Transverse colon (tissue), 4 donors: ENCODE results near the gene LRRC32. TPM values are rescaled to one million over a fixed set of nuclear protein-coding genes. Genes with fewer than 3 reads are reported as not detected.

Experiments
- DNase-seq: peaks from one replicate; pipeline ENCODE4 v3.0.0-alpha.2; 2019
- H3K27ac ChIP-seq, 4 donors: fragments of 200-600 bp; sonication (generic); 2 replicates each; pipeline ENCODE4 v1.5.1; 2016 to 2018; ENCODE audit warnings: inconsistent platforms in 4 of 4
- H3K27me3 ChIP-seq: fragments of 200-600 bp; sonication (generic); 2 replicates; pipeline ENCODE4 v1.5.1; 2017; ENCODE audit warnings: inconsistent platforms
- H3K36me3 ChIP-seq, 4 donors: fragments of 200-600 bp; sonication (generic); 2 replicates each; pipeline ENCODE4 v1.5.1; 2017 to 2019; ENCODE audit warnings: inconsistent platforms in 4 of 4
- H3K4me1 ChIP-seq, 4 donors: fragments of 200-600 bp; sonication (generic); 2 replicates each; pipeline ENCODE4 v1.5.1; 2017 to 2020; ENCODE audit warnings: inconsistent platforms in 4 of 4
- H3K4me3 ChIP-seq, 4 donors: fragments of 200-600 bp; sonication (generic); 1 replicate in 1 of 4; 2 replicates in 3 of 4; pipeline versions ENCODE4 v1.5.1 to v1.6.1; 2017 to 2019; ENCODE audit warnings: inconsistent platforms in 4 of 4
- H3K9me3 ChIP-seq, 2 donors: fragments of 200-600 bp; sonication (generic); 2 replicates each; pipeline ENCODE4 v1.5.1; 2017 to 2019; ENCODE audit warnings: inconsistent platforms in 2 of 2
- EP300 ChIP-seq: sonication (generic); formaldehyde crosslinking; IDR thresholded peaks from one replicate; pipeline ENCODE4 v1.6.1; 2017; ENCODE audit warnings: antibody characterized with exemption, low read depth
- POLR2A ChIP-seq: fragments of 450-650 bp; IDR thresholded peaks from one replicate; pipeline ENCODE4 v1.6.1; 2016; ENCODE audit warnings: antibody characterized with exemption, mild to moderate bottlenecking, moderate library complexity
- POLR2AphosphoS5 ChIP-seq, 3 donors: sonication (generic); formaldehyde crosslinking; IDR thresholded peaks; one replicate each; pipeline ENCODE4 v1.6.1; 2016; ENCODE audit warnings: antibody characterized with exemption in 3 of 3
- WGBS, 2 donors: methylation state at CpG; one replicate each; pipeline ENCODE4 v1.1.5; 2018; ENCODE audit warnings: low coverage in 1 of 2; 5-methylcytosine and 5-hydroxymethylcytosine counted together
- in situ Hi-C, 4 donors: fragments of 200-750 bp; cut with MboI; loops; one replicate each; pipeline versions ENCODE4 v1.15.0 to v1.15.1; 2017; ENCODE audit warnings: low sequenced_read_pairs in 3 of 4, low pct_ligation_motif_present in 1 of 4, low pct_unique_long_range_greater_than_20kb in 1 of 4
- intact Hi-C: fragments of 100-400 bp; cut with DNase I; formaldehyde crosslinking; loops from one replicate; pipeline ENCODE4 v1.15.1; 2023; ENCODE audit warnings: low total_unique reads
- total RNA-seq, 4 donors: library from RNA; depleted of rRNA; stranded (reverse); fragments of >200 nt; gene quantifications; one replicate each; pipeline ENCODE4 v1.1.0, GENCODE V29; 2016
- TF ChIP-seq, protein P1 (sequence below), 5 experiments: fragments of 200-600 bp in 3 of 5; fragments of 450-650 bp in 2 of 5; sonication (generic) in 3 of 5; IDR thresholded peaks; 1 replicate in 2 of 5; 2 replicates in 3 of 5; pipeline ENCODE4 v1.5.1; 2016 to 2017; ENCODE audit warnings: antibody characterized with exemption in 5 of 5, inconsistent platforms in 3 of 5, mild to moderate bottlenecking in 2 of 5, moderate library complexity in 1 of 5

LRRC32 gene
- total RNA-seq, 4 donors from 2014 or later, result 5.1 to 11.5 (median 9.1) TPM

DNA sequence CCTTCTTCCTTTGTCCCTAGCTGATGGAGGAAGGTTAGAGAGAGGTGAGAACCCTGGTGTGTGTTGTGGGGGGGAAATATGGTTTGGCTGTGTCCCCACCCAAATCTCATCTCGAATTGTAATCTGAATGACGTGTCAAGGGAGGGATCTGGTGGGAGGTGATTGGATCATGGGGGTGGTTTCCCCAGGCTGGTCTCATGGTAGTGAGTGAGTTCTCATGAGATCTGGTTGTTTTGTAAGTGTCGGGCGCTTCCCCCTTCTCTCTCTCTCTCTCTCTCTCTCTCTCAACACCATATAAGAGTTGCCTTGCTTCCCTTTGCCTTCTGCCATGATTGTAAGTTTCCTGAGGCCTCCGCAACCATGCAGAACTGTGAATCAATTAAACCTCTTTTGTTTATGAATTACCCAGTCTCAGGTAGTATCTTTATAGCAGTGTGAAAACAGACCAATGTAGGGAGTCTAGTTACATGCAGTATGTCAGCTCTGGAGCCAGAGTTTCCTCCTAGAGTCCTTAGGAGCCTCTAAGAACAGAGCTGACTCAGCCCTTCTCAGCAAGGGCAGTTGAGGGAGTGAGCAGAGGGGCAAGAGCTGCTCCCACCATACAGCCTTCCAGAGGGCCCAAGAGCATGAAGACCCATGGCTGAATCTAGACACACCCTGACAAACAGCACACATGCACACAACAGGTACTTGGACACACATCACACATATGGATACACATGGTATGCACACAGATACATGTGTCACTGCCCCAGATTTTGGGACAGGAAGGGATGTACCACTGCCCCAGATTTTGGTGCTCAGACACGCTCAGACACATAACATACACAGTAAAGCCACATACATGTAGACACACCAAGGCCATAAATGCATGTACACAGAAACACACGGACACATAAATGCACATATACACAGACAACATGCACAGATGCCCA lies 12.9 kb upstream of the LRRC32 start:
- Histone ChIP-seq H3K4me1 (peaks cover 0 to 6% (median 3%) of the 10 kb centered on the region in 4 donors), H3K27ac (no peak overlapping the region), H3K36me3 (no peaks in the 10 kb centered on the region), H3K4me3 (no peak overlapping the region), H3K27me3 (no peaks in the 10 kb centered on the region), H3K9me3 (no peaks in the 10 kb centered on the region)
- no peak for DNase-seq
- WGBS, 2 donors, result 87% methylated on average over 7 of the region's 7 CpGs; no CpG with 5 or more reads in 1 of the 2 donors
- intact Hi-C loops (no loop called here), in situ Hi-C loops (loop anchor here in 3 of 4 donors (10.0 kb wide), 2 partner anchors 119 to 129 kb away; no protein-coding TSS in a partner anchor)
- no peak for TF ChIP-seq POLR2AphosphoS5 (IDR thresholded peaks at IDR 0.05)
- TF ChIP-seq, protein P1, sequence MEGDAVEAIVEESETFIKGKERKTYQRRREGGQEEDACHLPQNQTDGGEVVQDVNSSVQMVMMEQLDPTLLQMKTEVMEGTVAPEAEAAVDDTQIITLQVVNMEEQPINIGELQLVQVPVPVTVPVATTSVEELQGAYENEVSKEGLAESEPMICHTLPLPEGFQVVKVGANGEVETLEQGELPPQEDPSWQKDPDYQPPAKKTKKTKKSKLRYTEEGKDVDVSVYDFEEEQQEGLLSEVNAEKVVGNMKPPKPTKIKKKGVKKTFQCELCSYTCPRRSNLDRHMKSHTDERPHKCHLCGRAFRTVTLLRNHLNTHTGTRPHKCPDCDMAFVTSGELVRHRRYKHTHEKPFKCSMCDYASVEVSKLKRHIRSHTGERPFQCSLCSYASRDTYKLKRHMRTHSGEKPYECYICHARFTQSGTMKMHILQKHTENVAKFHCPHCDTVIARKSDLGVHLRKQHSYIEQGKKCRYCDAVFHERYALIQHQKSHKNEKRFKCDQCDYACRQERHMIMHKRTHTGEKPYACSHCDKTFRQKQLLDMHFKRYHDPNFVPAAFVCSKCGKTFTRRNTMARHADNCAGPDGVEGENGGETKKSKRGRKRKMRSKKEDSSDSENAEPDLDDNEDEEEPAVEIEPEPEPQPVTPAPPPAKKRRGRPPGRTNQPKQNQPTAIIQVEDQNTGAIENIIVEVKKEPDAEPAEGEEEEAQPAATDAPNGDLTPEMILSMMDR (IDR thresholded peaks at IDR 0.05), result no peak
- no peak for TF ChIP-seq POLR2A
- no peak for TF ChIP-seq EP300

GRCh38 chr11:76682684-76683083 lies 12.1 kb upstream of the LRRC32 start:
- Histone ChIP-seq H3K27ac (no peak overlapping the region), H3K4me3 (no peak overlapping the region), H3K9me3 (no peaks in the 10 kb centered on the region), H3K36me3 (no peaks in the 10 kb centered on the region), H3K27me3 (no peaks in the 10 kb centered on the region), H3K4me1 (peaks cover 0 to 6% (median 4%) of the 10 kb centered on the region in 4 donors)
- DNase-seq, result no peak
- 94% methylated on average over 2 of the region's 2 CpGs; no CpG with 5 or more reads in 1 of the 2 donors for WGBS, 2 donors
- intact Hi-C loops (no loop called here), in situ Hi-C loops (loop anchor here in 3 of 4 donors (10.0 kb wide), 2 partner anchors 118 to 128 kb away; no protein-coding TSS in a partner anchor)
- TF ChIP-seq, protein P1 (IDR thresholded peaks at IDR 0.05), result no peak
- TF ChIP-seq EP300, result no peak
- no peak for TF ChIP-seq POLR2A
- TF ChIP-seq POLR2AphosphoS5 (IDR thresholded peaks at IDR 0.05), result no peak

- Histone ChIP-seq H3K4me3 (no peak overlapping the region), H3K27me3 (no peaks in the 10 kb centered on the region), H3K36me3 (no peaks in the 10 kb centered on the region), H3K9me3 (no peaks in the 10 kb centered on the region), H3K4me1 (peaks cover 0 to 8% (median 4%) of the 10 kb centered on the region in 4 donors), H3K27ac (no peak overlapping the region)
- DNase-seq, result no peak
- in situ Hi-C loops, result loop anchor here in 3 of 4 donors (10.0 kb wide), 2 partner anchors 117 to 127 kb away; no protein-coding TSS in a partner anchor
- TF ChIP-seq EP300 (no peak), POLR2AphosphoS5 (IDR thresholded peaks at IDR 0.05) (no peak), POLR2A (no peak)
- TF ChIP-seq, protein P1 (IDR thresholded peaks at IDR 0.05), result no peak
- WGBS, 2 donors, result 83 to 100% methylated on average over 1 to 2 of the region's 2 CpGs
- intact Hi-C loops, result no loop called here
These were observed 11.6 kb upstream of the LRRC32 start for GRCh38 chr11:76682106-76682505.
